HUES48 (cell line): Measurements from ENCODE around the gene CACNG6.
A peak's percentile ranks its signal among the peaks of the same experiment; 100 is the strongest.

ENCODE experiments used
- H3K27ac ChIP-seq: one replicate; pipeline ENCODE4 v1.7.0; 2013; ENCODE audit warnings: low read depth, low read length, inconsistent platforms
- H3K27me3 ChIP-seq: 2 replicates; pipeline ENCODE4 v1.6.1; 2013; ENCODE audit warnings: mild to moderate bottlenecking, low read length; ENCODE audit not compliant: control insufficient read depth, insufficient read depth
- H3K36me3 ChIP-seq: 2 replicates; pipeline ENCODE4 v1.6.1; 2013; ENCODE audit warnings: low read length; ENCODE audit not compliant: control insufficient read depth, insufficient read depth
- H3K4me1 ChIP-seq: 2 replicates; pipeline ENCODE4 v1.6.1; 2013; ENCODE audit warnings: mild to moderate bottlenecking, low read length; ENCODE audit not compliant: control insufficient read depth, insufficient read depth
- H3K4me3 ChIP-seq: 2 replicates; pipeline ENCODE4 v1.5.1; 2013; ENCODE audit warnings: mild to moderate bottlenecking, low read depth, low read length
- H3K9ac ChIP-seq: 2 replicates; pipeline ENCODE4 v1.6.1; 2013; ENCODE audit warnings: mild to moderate bottlenecking, low read depth, low read length, moderate library complexity
- H3K9me3 ChIP-seq: 2 replicates; pipeline ENCODE4 v1.6.1; 2013; ENCODE audit warnings: low read length; ENCODE audit not compliant: control insufficient read depth, insufficient read depth

Gene CACNG6

DNA sequence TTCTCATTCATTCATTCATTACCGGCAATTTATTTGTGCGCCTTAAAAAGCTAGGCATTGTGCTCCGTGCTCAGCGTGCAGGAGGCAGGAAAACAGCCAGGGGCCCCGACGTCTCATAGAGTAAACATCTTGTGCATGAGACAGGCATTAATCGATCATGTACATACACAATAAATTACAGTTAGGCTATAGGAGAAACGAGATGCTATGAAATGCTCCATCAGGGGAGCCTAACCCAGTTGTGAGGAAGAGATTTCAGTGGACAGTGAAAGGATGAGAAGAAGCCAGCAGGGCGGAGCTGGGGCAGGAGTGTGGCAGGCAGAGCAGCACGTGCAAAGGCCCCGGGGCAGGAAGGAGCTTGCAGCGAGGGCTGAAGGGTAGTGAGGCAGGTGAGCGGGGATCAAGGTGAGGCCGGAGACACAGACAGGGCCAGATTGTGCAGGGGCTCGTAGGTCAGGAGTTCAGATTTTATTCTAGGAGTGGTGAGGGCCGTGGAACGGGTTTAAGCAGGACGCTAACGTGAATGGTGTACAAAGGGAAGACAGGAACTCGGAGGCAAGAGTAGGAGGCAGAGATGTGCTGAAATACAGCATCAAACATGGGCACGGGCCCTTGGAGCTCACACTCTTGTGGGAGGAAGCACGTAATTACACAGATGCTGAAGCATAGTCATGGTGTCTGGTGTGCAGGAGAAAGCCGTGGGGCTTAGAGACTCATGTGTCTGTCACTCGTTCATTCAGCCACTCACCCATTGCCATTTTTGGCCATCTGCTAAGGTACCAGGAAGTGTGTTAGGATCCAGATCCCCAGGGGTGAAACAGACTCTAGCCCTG is 7.8 kb upstream of the CACNG6 start:
- Histone ChIP-seq H3K4me1 (peaks cover 6% of the 10 kb centered on the region), H3K27ac (no peak overlapping the region), H3K36me3 (no peaks in the 10 kb centered on the region), H3K9me3 (no peaks in the 10 kb centered on the region), H3K9ac (no peak overlapping the region), H3K27me3 (peaks cover 18% of the 10 kb centered on the region), H3K4me3 (no peak overlapping the region)

DNA sequence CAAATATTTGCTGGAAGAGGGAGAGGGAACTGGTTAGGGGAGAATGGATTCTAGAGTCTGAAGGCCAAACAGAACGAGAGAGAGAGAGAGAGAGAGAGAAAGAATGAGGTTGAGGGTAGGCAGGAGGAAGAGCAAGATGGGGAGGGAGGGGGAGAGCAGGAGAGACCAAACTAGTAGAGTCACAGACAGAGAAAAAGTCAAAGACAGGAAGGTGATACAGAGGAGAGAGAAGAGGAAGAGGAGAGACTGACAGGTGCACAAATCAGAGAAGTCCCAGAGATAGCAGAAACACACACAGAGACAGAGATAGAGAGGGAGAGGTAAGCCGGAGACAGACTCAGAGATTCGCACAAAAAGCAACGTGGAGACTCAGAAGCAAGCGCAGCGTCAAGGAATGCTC is 5.6 kb upstream of the CACNG6 start:
- H3K9me3 ChIP-seq = no peaks in the 10 kb centered on the region
- peaks cover 9% of the 10 kb centered on the region for H3K27me3 ChIP-seq
- no peak overlapping the region for H3K4me3 ChIP-seq
- no peak overlapping the region for H3K9ac ChIP-seq
- no peak overlapping the region for H3K27ac ChIP-seq
- no peaks in the 10 kb centered on the region for H3K36me3 ChIP-seq
- peaks cover 3% of the 10 kb centered on the region; the same call in 1 of the 2 replicates for H3K4me1 ChIP-seq

DNA sequence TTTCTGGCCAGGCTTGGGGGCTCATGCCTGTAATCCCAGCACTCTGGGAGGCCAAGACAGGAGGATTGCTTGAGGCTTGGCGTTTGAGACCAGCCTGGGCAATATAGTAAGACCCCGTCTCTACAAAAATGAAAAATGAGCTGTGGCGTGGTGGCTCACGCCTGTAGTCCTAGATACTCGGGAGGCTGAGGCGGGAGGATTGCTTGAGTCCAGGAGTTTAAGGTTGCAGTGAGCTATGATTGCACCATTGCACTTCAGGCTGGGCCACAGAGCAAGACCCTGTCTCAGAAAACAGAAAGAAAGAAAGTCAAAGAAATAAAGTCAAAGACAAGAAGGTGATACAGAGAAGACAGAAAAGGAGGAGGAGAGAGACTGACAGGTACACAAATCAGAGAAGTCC is 2.5 kb upstream of the CACNG6 start:
- Histone ChIP-seq H3K27ac (no peak overlapping the region), H3K4me1 (peaks cover 3% of the 10 kb centered on the region; the same call in 1 of the 2 replicates), H3K9me3 (no peaks in the 10 kb centered on the region), H3K36me3 (no peaks in the 10 kb centered on the region), H3K27me3 (peaks cover 17% of the 10 kb centered on the region), H3K9ac (no peak overlapping the region), H3K4me3 (no peak overlapping the region)

DNA sequence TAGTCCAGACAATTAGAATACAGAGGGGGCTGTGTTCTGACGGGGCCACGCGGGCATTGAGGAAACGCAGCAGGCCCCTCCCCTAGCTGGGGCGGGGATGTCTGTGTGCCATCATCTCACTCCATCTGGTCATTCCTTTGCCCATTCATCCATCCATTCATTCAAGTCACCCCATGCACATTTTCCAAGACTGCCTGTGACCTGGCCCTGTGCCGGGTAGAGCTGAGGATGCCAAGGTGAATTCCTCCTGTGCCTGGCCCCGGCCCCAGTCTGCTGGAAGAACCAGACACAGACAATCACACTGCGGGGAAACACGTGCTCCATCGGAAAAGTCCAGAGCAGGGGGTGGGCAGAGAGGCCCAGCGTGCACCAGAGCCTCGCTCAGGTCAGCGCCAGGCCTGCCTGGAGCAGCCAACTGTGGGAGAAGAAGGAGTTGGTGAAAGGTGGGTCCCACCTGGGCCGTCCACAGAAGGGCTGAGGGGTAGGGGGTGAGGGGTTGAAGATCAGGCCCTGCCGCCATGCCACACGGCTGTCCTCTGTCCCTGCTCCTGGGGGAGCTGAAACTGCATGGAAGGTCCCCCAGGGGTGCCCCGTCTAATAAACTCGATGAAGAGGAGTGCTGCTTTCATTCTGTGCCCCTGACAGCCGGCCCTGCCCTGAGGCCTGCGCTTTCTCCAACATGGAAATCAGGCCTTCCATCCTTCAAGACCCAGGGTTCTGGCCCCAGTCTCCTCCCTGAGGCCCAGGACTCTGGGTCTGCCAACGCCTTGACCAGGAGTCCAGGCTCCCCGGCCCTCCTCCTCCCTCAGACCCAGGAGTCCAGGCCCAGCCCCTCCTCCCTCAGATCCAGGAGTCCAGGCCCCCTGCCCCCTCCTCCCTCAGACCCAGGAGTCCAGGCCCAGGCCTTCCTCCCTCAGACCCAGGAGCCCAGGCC is 1.6 kb upstream of the CACNG6 start:
- Histone ChIP-seq H3K4me1 (peaks cover 3% of the 10 kb centered on the region; the same call in 1 of the 2 replicates), H3K9ac (no peak overlapping the region), H3K27me3 (peaks cover 26% of the 10 kb centered on the region), H3K4me3 (no peak overlapping the region), H3K27ac (no peak overlapping the region), H3K36me3 (no peaks in the 10 kb centered on the region), H3K9me3 (no peaks in the 10 kb centered on the region)

DNA sequence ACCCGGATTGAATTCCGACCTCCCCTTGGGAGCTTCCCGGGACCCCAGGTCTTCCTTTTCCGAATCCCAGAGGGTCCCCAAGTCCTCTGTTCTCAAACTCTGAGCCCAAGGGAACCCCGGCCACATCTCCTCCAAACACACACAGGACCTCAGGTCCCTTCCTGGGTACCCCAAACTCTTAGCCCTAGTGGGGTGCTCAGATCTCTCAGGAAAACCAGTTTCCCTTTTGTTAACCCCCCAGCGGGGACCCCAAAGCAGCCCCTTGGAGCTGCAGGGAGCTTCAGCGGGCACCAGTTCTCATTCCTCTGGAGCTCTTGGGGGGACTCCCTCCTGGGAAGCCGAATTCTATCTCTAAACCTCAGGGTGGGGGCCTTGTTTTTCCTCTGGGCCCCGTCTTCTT is 774 bp downstream of the CACNG6 start:
- no peak overlapping the region for H3K27ac ChIP-seq
- peaks cover 31% of the 10 kb centered on the region for H3K27me3 ChIP-seq
- H3K4me1 ChIP-seq = peaks cover 3% of the 10 kb centered on the region; the same call in 1 of the 2 replicates
- no peaks in the 10 kb centered on the region for H3K36me3 ChIP-seq
- H3K9ac ChIP-seq = no peak overlapping the region
- peak overlapping the region; percentile 61; the same call in 1 of the 2 replicates for H3K4me3 ChIP-seq
- H3K9me3 ChIP-seq = no peaks in the 10 kb centered on the region

DNA sequence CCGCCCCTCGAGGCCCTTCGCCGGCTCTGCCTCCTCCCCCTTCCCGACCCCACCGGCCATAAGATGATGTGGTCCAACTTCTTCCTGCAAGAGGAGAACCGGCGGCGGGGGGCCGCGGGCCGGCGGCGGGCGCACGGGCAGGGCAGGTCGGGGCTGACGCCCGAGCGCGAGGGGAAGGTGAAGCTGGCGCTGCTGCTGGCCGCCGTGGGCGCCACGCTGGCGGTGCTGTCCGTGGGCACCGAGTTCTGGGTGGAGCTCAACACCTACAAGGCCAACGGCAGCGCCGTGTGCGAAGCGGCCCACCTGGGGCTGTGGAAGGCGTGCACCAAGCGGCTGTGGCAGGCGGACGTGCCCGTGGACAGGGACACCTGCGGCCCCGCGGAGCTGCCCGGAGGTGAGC is 1.4 kb downstream of the CACNG6 start:
- Histone ChIP-seq H3K36me3 (no peaks in the 10 kb centered on the region), H3K4me1 (peaks cover 3% of the 10 kb centered on the region; the same call in 1 of the 2 replicates), H3K27me3 (peaks cover 31% of the 10 kb centered on the region)

DNA sequence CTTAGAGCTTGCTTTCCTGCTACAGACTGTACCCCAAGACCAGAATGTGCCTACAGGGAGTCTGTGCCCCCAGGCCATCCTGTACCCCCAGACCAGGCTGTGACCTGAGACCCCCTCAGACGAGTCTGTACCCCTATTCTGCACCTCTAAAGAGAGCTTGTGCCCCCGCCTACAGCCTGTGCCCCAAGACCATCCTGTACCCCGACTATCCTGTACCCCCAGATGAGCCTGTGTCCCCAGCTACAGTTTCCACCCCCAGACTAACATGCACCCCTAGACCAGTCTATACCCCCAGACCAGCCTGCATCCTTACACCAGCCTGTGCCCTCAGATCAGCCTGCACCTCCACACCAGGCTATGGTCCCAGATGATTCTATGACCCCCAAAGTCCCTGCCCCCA is 2.0 kb downstream of the CACNG6 start:
- Histone ChIP-seq H3K4me3 (no peak overlapping the region), H3K9me3 (no peaks in the 10 kb centered on the region), H3K27ac (no peak overlapping the region), H3K36me3 (no peaks in the 10 kb centered on the region), H3K9ac (no peak overlapping the region), H3K27me3 (peaks cover 31% of the 10 kb centered on the region), H3K4me1 (peaks cover 7% of the 10 kb centered on the region; the same call in 1 of the 2 replicates)

More for the DNA sequence above, 1.4 kb downstream of the CACNG6 start:
- no peak overlapping the region for H3K9ac ChIP-seq
- no peaks in the 10 kb centered on the region for H3K9me3 ChIP-seq
- H3K4me3 ChIP-seq = no peak overlapping the region
- H3K27ac ChIP-seq = no peak overlapping the region

DNA sequence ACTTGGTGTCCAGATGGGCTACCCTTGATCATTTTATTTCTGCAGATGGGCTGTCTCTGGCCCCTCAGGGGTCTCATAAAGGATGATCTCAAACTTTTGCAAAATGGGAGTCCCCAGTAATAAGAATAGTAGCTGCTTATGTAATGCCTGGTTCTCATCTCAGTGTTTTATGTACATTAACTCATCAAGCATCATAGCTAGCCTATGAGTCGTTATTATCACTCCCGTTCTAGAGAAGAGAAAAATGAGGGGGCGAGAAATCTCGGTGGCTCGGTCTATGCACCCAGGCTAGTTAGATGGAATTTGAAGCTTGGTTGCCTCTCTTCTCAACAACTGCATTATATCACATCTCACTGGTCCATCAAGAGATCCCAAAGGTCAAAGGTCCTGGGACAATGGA is 3.4 kb downstream of the CACNG6 start:
- Histone ChIP-seq H3K27ac (no peak overlapping the region), H3K9ac (no peak overlapping the region), H3K4me3 (no peak overlapping the region), H3K36me3 (no peaks in the 10 kb centered on the region), H3K4me1 (peaks cover 7% of the 10 kb centered on the region; the same call in 1 of the 2 replicates), H3K27me3 (peaks cover 38% of the 10 kb centered on the region), H3K9me3 (no peaks in the 10 kb centered on the region)

DNA sequence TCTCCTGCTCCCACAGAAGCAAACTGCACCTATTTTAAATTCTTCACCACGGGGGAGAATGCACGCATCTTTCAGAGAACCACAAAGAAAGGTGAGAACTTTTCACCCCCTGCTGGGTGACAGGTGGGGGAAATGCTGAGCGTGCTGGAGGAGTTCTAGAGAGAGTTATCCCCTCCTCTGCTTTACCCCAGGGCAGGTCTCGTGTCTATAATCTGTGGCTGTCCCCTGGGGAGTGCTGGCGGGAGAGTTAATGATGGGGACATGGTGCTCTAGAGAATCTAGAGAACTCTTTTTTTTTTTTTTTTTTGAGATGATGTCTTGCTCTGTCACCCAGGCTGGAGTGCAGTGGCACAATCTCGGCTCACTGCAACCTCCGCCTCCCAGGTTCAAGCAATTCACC is 6.8 kb downstream of the CACNG6 start:
- H3K4me3 ChIP-seq = no peak overlapping the region
- peaks cover 5% of the 10 kb centered on the region; the same call in 1 of the 2 replicates for H3K4me1 ChIP-seq
- H3K9ac ChIP-seq = no peak overlapping the region
- no peak overlapping the region for H3K27ac ChIP-seq
- peaks cover 28% of the 10 kb centered on the region for H3K27me3 ChIP-seq
- no peaks in the 10 kb centered on the region for H3K36me3 ChIP-seq
- no peaks in the 10 kb centered on the region for H3K9me3 ChIP-seq

DNA sequence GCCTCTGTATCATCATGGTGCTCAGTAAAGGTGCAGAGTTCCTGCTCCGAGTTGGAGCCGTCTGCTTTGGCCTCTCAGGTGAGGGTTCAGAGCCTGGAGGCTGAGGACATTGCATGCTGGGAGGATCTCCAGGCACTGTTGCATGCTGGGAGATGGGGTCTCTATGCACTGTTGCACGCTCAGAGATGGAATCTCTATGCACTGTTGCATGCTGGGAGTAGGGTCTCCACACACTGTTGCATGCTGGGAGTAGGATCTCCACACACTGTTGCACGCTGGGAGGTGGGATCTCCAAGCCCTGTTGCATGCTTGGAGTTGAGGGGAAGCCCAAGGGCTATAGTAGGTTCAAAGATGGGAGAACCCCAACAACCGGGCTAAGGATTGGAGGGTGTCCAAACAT is 8.3 kb downstream of the CACNG6 start:
- H3K9me3 ChIP-seq = no peaks in the 10 kb centered on the region
- H3K4me3 ChIP-seq = no peak overlapping the region
- peaks cover 5% of the 10 kb centered on the region; the same call in 1 of the 2 replicates for H3K4me1 ChIP-seq
- H3K9ac ChIP-seq = no peak overlapping the region
- H3K27me3 ChIP-seq = peaks cover 15% of the 10 kb centered on the region
- H3K36me3 ChIP-seq = no peaks in the 10 kb centered on the region
- no peak overlapping the region for H3K27ac ChIP-seq
